Right forelimb (tissue), 1 donor: ENCODE results near the gene SRSF11.
A peak's percentile ranks its signal among the peaks of the same experiment; 100 is the strongest.
"Not testable (repeated sequence)": the region's sequence is repeated elsewhere in the genome, so short reads cannot be mapped to it uniquely, and the experiment has no call there.

Experiments used
- DNase-seq: peaks from one replicate; pipeline ENCODE4 v3.0.0-alpha.2; 2018

Gene SRSF11, protein sequence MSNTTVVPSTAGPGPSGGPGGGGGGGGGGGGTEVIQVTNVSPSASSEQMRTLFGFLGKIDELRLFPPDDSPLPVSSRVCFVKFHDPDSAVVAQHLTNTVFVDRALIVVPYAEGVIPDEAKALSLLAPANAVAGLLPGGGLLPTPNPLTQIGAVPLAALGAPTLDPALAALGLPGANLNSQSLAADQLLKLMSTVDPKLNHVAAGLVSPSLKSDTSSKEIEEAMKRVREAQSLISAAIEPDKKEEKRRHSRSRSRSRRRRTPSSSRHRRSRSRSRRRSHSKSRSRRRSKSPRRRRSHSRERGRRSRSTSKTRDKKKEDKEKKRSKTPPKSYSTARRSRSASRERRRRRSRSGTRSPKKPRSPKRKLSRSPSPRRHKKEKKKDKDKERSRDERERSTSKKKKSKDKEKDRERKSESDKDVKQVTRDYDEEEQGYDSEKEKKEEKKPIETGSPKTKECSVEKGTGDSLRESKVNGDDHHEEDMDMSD

DNA sequence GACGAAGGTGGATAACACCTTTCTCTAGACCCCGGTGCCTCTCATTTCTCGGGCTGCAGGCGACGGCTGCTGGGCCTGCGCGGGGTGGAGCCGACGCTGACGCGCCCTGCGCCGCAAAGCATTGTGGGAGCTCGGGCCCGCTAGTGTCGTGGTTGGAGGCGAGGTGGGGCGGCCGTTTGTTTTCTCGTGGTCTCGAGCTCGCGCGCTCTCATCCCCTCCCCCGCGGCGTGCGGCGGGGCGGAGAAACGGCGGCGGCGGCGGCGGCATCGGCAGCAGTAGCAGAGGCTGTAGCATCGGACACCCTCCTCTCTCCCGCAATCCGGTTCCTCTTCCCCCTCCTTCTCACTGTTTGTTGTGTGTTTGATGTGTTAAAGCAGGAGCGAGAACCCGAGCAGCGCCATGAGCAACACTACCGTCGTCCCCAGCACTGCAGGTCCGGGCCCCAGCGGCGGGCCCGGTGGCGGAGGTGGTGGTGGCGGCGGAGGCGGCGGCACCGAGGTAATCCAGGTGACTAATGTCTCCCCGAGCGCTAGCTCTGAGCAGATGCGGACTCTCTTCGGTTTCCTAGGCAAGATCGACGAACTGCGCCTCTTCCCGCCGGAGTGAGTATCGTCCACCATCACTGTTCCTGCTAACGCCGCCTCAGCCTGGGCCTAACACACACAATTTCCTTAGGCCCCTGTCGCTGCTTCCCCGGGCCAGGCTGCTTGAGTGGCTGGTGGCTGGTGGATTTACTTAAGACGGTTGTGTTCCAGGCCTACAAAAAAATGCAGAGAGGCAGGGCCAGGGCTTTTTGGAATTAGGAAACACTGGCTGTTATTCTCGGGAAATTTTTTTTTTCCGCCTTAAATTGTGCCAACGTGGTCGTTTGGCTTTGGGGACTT, at the start of gene SRSF11:
SRSF11 (plus strand) TSS at position 143 of the 884 bp plus-strand sequence; CDS start at position 400, 257 bp downstream.
- peak; percentile 98 for DNase-seq

DNA sequence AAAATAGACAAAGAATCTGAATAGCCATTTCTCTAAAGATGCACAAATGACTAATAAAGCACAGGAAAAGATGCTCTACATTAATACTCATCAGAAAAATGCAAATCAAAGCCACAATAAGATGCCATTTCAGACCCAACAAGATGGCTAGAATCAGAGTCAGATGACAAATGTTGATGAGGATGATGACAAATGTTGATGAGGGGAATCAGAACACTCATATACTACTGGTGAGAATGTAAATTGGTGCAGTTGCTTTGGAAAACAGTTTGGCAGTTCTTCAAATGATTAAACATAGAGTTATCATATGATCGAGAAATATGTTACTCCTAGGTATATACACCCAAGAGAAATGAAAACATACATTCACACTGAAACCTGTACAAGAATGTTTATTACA, 49.7 kb upstream of the SRSF11 start:
- no peak for DNase-seq

DNA sequence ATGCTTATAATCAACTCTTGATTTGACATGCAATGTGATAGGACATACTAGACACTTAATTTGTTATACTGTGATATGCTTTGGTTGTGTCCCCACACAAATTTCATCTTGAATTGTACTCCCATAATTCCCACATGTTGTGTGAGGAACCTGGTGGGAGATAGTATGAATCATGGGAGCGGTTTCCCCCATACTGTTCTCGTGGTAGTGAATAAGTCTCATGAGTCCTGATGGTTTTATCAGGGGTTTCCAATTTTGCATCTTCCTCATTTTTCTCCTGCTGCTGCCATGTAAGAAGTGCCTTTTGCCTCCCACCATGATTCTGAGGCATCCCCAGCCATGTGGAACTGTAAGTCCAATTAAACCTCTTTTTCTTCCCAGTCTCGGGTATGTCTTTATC, 36.0 kb upstream of the SRSF11 start:
- not testable (repeated sequence) for DNase-seq

DNA sequence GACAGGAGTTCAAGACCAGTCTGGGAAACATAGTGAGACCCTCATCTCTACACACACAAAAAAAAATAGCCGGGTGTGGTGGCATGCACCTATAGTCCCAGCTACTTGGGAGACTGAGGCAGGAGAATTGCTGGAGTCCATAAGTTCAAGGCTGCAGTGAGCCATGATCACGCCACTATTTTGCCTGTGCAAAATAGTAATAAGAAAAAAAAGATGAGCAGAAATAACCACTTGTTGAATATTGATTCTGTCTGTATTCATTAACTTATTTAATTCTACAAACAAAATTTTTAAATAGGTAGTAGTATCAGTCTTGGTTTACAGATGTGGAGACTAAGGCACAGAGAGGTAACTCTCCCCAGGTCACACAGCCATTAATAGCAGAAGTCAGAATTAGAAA, 32.7 kb upstream of the SRSF11 start:
- DNase-seq = no peak

DNA sequence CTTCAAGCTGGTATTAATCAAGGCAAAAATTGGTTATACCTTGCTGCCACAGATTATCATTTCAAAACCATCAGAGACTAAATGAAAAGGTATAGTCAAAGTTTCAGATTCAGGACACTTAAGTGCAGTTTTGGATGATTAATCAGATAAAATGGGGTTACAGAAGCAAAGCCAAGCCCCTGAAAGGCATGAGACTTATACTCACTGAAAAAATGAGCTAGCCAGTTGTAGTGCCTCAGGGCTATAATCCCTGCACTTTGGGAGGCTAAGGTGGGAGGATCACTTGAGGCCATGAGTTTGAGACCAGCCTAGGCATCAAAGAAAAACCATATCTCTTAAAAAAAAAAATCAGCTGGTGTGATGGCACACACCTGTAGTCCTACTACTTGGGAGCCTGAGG, 31.0 kb upstream of the SRSF11 start:
- DNase-seq = no peak

DNA sequence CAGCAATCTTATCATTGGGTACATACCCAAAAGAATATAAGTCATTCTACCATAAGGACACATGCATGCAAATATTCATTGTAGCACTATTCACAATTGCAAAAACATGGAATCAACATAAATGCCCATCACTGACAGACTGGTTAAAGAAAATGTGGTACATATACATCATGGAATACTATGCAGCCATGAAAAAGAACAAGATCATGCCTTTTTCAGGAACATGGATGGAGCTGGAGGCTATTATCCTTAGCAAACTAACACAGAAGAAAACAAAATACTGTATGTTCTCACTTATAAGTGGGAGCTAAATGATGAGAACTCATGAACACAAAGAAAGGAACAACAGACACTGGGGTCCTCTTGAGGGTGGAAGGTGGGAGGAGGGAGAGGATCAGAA, 28.7 kb upstream of the SRSF11 start:
- DNase-seq = not testable (repeated sequence)

DNA sequence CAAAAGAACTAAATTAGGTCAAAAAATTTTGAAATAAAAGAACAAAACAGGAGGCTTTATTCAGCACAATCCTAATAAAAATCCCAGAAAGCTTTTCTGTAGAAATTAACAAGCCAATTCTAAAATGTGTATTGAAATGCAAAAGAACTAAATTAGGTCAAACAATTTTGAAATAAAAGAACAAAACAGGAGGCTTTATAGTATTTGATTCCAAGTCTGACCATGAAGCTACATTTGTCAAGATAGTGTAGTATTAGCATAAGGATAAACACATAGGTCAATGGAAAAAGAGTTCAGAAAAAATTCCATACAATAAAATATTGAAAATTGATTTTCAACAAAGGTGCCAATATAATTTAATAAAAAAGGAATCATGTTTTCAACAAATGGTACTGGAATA, 26.6 kb upstream of the SRSF11 start:
- no peak for DNase-seq

DNA sequence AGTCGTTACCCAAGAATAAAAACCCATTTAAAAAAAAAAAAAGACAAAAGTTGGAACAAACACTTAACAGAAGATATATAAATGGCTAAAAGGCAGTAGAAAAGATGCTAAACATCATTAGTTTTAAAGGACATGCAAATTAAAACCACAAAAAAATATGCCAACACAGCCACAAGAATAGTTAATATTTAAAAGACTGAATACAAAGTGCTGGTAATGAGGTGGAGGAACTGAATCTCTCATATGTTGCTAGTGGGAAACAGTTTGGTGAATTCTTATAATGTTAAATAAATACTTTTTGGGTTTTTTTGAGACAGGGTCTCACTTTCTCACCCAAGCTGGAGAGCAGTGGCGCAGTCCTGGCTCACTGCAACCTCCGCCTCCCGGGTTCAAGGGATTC, 25.8 kb upstream of the SRSF11 start:
- no peak for DNase-seq

DNA sequence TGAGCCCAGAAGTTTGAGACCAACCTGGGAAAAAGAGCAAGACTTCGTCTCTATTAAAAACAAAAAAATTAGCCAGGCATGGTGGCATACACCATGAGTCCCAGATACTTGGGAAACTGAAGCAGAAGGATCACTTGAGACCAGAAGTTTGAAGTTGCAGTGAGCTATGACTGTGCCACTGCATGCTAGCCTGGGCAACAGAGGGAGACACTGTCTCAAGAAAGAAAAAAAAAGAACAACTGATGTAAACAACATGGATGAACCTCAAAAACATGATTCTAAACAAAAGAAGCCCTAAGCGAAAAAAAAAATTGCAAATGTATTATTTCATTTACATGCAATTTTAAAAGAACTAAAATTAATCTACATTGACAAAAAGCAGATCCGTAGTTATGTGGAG, 24.8 kb upstream of the SRSF11 start:
- DNase-seq = no peak

DNA sequence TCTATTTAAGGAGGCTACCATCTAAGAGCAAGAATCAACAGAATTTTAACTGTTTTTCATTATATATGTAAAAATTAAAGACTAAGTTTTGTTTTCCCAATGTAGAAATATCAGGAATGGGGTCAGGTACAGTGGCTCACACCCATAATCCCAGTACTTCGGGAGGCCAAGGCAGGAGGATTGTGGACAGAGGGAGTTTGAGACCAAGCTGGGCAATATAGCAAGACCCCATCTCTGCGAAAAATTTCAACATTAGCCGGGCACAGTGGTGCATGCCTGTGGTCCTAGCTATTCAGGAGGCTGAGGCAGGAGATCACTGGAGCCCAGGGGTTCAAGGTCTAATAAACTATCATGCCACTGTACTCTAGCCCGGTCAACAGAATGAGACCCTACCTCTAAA, 21.1 kb upstream of the SRSF11 start:
- no peak for DNase-seq

DNA sequence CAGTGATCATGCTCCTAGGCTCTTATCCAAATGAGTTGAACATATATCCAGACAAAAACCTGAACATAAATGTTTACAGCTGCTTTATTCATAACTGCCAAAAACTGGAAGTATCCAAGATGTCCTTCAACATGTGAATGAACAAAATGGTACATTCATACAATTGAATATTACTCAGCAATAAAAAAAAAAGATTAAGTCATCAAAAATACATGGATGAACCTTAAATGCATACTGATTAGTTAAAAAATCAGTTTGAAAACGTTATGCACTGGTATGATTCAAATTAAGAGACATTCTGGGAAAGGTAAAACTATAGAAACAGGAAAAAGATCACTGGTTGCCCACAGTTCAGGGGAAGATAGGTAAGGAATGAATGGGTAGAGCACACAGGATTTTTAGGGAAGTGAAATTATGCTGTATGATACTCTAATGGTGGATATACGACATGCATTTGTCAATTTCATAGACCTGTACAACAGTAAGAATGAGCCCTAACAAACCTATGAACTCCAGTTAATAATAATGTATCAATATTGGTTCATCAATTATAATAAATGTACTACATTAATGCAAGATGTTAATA, 18.9 kb upstream of the SRSF11 start:
- no peak for DNase-seq

DNA sequence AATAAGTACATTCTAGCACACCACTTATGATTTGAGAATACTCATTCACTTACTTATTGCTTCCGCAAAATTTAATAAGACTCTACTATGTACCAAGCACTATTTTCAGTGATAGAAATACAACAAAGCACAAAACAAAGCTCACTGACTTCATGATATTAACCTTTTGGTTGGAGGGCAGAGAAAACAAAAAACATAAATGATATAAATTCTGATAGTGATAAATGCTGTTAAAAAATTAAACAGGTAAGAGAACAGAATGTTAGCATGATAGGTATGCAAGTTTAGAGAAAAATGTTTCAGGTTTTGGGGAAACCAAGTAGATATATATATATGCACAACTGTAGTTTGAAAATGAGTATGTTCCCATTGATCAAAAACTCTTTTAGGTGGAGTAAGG, 17.0 kb upstream of the SRSF11 start:
- no peak for DNase-seq

DNA sequence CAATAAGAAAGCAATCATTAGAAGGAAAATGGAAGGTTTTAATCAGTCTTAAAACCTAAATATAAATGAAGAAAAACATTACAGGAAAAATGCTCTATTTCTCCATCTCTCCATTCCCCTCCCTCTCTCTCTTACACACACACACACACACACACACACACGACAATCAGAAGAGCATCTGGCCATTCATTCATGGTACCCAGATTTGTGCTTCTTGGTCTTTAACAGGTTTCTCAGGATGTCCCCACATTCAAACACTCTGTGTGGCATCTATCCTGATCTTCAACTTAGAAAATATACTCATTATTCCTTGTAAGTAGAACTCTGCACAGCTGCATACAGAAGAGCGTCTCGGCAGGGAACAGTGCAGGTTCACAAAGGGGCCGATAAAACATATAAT, 16.6 kb upstream of the SRSF11 start:
- DNase-seq = no peak

DNA sequence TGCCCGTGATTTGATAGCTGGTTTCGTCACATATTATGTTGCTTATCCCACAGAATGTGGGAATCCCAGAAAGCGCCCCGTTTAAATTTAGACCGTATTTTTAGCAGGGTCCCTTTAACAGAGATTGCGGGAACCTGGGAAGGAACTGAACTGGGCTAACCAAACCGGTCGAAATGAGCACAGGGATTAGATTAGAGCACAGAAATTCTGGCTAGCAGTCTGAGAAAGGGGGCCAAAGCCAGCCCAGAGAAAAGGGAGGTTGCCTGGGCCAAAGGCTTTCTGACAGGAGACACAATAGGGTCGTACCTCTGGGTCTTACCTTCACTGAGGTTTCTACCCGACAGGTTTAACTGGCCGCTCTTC, 16.1 kb upstream of the SRSF11 start:
- DNase-seq = no peak

DNA sequence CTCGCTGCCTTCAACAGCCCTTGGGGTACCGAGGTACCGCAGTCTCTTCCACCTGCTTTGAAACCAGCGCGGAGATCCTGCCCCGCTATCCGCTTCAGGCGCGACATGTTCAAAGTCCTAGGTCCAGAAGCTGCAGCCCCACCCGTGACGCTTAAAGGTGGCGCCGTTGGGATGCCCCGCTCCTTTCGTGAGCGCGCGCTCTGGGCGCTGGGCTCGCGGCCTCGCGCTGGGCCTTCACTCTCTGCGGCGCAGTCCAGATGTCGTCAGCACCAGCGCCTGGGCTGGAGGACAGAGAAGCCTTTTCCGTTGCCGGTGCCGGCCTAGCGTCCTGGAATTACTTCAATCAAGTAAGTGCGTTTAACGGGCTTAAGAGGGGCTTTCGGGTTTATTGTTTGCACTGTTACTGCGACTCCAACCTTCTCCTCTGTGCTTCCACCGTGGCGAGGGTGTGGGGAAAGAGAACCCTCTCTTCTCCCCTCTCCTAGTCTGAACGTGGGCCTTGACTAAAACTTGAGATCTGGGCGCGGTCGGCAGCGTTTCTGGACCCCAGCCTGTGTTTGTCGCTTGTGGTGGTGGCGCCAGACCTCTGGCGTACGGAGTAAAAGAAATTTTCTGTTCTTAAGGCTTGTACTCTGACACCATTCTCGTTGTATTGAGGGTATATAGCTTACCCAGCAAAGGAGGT, 15.6 kb upstream of the SRSF11 start, which contains the start of gene LRRC40:
LRRC40 (minus strand) TSS at position 146 of the 685 bp plus-strand sequence; CDS start at position 107, 39 bp downstream.
- peak; percentile 99 for DNase-seq

DNA sequence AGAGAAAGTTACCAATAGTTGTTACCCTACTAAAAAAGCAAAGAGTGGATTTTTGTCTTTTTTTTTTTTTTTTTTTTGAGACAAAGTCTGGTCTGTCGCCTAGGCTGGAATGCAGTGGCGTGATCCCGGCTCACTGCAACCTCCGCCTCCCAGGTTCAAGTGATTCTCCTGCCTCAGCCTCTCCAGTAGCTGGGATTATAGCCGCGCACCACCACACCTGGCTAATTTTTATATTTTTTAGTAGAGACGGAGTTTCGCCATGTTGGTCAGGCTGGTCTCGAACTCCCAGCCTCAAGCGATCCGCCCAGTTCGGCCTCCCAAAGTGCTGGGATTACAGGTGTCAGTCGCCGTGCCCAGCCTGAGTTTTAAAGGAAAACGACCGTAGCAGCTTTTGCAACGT, 14.3 kb upstream of the SRSF11 start:
- DNase-seq = not testable (repeated sequence)

DNA sequence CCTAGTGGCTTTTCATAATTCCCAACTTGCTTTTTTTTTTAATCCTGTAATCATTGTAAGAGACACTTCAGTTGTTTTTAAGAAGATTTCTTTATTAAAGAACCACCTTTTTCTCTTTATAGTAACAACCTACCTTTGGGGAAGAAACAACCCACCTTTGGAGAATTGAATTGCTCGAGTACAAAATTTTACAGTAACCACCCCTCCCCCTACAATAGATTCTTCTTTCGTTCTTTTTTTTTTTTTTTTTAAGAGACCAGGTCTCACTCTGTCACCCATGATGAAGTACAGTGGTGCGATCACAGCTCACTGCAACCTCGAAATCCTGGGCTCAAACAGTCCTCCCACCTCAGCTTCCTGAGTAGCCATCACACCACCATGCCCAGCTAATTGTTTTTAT, 13.7 kb upstream of the SRSF11 start:
- DNase-seq = no peak

DNA sequence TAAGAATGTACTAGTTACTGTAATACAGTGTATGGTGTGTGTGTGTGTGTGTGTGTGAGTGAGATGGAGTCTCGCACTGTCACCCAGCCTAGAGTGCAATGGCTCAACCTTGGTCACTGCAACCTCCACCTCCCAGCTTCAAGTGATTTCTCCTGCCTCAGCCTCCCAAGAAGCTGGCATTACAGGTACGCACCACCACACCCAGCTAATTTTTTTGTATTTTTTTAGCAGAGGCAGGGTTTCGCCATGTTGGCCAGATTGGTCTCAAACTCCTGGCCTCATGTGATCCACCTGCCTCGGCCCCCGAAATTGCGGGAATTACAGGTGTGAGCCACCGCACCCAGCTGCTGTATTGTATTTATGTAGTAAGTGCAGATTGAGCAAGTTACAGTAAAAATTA, 12.9 kb upstream of the SRSF11 start:
- DNase-seq = no peak

DNA sequence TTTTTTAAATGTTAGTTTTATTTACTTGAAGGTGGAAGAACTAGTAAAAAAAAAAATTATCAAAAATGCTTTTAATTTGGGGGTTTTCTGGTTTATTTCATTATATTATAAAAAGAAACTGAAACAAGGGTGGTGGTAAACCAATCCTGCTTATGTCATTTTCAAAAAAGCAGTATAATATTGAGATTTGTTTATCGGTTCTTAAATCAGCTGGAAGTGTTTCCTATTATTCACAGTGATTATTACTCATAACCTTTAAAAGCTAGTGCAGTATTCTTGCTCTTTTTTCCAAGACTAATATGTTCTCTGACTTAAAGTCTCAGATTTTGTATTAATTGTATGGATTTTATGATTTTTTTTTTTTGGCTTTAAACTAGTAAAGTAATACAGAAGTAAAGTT, 10.4 kb upstream of the SRSF11 start:
- no peak for DNase-seq

DNA sequence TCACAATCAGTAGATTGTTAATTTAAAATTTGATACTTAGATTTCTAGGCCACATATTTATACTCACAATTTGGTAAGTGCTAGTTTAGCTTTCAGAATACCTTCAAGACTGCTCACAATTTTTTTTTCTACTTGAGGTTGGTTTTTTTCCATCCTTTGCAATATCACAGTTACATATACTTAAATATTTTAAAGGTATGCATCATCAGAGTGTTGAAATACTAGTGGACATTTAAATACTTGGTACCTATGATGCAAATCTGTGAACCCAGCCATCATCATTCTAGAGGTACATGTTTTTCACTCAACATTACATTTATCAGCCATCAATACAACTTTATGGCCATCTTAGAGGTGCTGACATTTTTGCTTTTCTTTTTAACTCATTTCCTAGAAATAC, 9.6 kb upstream of the SRSF11 start:
- no peak for DNase-seq

DNA sequence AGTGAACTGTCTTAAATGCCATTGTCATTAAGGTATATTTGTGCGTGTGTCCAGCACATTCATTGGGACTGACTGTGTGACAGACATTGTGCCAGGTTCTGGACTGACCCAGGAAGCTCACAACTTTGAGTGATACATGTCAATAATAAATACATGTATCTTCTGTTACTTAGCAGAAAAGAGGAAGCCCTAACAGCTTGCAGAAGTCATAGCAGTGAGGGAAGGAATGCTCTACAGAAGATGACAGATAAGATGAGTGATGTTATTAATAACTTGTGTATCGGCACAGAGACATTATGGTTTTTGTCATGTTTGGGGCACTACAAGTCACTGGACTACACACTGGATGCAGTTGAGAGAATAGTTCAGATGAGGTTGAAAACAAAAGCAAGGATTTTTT, 1.2 kb upstream of the SRSF11 start:
- no peak for DNase-seq

DNA sequence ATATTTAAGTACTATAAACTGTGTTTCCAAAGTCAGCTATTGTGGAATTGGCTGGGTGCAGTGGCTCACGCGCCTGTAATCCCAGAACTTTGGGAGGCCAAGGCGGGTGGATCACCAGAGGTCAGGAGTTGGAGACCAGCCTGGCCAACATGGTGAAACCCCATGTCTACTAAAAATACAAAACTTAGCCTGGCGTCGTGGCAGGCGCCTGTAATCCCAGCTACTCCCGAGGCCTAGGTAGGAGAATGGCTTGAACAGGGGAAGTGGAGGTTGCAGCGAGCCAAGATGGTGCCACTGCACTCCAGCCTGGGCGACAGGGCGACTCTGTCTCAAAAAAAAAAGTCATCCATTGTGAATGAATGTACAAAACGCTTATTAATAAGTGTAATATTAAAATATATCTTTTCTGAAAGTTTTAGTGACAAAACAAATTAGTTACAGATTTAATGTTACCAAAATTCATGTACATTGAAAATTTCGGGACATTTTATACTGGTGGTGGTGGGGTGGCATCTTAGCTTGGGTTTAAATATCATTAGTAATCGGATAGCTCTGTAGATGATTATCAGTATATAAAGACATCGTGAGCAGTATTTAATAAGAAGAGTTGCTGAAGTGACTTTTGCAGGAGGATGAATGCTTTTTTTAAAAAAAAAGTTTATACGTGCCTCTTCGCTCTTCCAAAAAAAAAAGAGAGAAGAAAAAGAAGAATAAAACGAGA, 503 bp upstream of the SRSF11 start:
- no peak for DNase-seq
